Stimulated activated CD8-positive, alpha-beta memory T cell treated with anti-CD3 and anti-CD28 coated beads, Interleukin-15, amount 100 ng/mL, for 1 hour (primary cell): ENCODE measurements around the gene CRYBA2.
A peak's percentile ranks its signal among the peaks of the same experiment; 100 is the strongest.

Experiments used
- DNase-seq: peaks from one replicate; pipeline ENCODE4 v3.0.0-alpha.2; 2020; ENCODE audit warnings: low read depth

CRYBA2 gene

DNA sequence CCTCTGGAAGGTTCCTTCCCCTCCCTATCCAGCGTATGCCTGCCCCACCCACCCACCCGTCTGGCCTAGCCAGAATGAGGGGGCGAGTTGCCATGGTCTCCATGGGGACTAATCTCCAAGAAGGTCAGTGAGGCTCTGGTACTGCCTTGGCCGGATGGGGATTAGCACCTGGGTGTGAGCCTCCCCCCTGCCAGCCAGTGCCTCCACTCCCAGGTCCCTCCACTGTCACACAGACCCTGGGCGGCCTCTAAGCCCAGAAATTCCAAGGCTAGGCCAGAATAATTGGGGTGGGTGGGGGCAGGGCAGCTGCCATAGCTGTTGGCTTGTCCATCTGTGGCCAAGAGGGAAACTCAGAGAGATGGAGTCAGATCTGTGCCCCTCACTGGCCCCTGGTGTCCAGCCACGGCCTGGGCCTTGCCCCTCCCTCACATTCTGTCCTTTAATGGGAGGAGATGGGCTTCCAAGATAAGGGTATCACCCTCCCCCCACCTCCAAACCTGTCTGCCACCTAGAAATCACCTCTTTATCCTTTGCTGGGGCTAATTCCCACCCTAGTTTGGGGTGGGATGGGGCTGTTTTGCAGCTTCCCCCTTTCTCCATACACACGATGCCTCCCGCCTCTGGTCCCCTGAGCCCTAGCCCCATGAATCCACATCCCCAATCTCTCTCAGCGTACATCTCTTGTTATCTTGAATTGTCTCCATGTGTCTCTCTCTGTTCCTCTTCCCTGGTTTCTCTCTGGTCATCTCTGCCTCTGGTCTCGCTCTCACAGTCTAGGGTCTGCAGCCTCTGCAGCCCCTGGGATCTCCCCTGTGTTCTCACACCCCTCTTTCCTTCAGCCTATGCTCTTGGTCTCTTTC is 6.0 kb upstream of the CRYBA2 start:
- no peak for DNase-seq

DNA sequence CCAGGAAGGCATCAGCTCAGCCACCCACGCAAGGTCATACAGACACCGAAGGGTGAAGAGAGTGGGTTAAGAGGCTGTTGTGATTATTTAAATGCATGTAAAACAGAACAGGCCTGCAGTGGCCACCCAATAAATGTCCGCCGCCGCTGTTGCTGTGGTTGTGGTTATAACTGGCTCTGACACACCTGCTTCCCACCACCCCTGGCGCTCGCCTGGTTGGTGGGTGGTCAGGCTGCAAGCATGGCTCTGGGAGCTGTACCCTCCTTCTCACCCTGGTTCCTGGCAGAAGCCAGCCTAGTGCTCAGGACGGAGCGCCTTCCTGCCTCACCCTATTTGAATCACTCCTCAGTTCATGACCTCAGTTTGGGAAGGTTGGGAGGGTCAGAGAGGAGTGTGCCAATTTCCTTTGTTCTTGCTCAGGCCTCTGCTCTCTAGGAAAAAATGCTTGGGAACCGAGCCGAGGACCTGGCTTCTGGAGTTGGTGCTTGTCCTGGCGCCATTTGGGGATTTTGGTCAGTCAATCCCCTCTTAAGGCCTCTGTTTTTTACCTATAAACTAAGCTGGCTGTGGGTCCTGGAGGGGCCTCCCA is 5.3 kb upstream of the CRYBA2 start:
- no peak for DNase-seq

DNA sequence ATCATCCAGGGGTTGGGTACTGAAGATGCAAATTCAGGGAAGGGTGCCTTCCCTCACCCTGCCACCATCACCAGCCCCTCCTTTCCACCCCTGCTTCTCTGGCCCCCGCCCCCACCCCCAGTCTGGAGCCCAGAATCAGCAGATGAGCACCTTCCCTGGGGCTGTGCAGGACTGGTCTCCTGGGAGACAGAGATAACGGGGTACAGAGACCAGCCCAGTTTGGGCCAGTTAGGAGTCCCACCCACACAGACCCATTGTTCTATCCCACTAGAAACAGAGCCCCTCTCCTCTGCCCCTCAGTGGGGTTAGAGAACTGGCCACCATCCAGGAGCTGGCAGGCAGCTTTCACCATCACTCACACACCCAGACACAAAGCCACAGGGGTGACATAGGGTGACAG is 4.5 kb upstream of the CRYBA2 start:
- no peak for DNase-seq

DNA sequence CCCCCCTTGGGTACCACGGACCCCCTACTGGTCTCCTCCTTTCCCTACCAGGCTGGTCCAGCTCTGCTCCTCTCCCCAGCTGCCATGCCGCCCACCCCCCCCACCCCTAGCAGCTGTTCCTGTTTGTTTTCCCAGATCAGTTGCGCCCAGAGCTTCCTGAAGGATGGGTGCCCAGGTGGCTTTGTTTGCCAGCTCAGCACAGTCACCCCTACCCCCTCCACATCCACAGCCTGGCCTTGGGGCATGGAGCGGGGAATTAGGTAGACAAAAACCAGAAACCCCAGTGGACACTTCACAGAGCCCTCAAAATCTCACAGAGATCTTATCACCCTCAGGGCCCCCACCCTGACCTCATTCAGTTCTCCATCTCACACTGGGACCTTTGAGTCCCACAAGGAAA is 3.7 kb upstream of the CRYBA2 start:
- no peak for DNase-seq

DNA sequence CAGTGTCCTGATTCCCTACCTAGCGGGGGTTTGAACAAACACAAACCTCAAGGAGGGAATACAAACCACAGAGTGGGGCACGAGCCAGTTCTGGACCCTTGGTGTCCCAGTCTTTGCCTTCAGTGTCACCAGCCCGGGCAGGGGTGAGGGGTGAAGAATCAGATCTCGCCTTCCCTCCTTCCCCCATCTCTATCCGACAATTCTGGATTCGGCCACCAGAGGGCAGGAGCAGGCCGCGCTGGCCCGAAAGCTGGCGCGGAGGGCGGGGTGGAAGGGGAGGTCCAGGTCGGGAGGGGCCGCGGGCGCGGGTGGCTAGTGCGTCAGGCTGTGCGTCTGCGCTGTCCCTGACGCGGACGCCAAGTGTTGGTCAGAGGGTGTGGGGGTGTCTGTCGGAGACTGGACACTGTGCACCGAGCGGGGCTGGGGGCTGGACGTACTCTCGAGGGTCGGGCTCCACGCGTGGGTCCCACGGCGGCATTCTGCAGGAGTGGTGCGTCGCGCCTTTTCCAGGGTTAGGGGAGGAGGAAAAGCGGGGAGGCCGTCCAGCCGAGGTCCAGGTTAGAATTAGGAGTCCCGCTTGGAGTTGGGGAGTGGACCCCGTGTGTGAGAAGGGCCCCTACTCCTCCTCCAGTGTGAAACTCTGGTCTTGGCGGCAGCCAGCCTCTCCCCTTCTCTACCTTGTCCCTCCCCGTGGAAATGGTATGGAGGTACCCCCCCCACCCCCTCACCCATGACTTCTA is 2.9 kb upstream of the CRYBA2 start:
- DNase-seq = peak; percentile 67

DNA sequence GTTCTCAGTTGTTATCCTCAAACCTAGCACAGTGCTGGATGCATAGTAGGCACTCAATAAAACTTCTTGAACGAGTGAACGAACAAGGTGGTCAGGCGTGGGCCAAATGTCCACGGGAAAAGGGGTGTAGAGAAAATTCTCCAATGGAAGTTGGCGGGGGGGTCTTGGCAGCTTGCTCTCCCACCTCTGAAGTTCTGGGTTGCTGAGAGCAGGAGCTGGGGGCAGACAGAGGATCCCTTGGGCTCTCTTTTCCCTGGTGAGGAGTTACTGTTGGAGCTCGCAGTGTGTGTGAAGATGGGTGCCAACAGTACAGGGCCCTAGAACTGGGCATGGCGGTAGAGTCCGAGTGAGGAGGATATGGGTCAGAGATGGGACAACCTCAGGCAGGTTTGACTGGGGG is 2.3 kb upstream of the CRYBA2 start:
- DNase-seq = no peak

DNA sequence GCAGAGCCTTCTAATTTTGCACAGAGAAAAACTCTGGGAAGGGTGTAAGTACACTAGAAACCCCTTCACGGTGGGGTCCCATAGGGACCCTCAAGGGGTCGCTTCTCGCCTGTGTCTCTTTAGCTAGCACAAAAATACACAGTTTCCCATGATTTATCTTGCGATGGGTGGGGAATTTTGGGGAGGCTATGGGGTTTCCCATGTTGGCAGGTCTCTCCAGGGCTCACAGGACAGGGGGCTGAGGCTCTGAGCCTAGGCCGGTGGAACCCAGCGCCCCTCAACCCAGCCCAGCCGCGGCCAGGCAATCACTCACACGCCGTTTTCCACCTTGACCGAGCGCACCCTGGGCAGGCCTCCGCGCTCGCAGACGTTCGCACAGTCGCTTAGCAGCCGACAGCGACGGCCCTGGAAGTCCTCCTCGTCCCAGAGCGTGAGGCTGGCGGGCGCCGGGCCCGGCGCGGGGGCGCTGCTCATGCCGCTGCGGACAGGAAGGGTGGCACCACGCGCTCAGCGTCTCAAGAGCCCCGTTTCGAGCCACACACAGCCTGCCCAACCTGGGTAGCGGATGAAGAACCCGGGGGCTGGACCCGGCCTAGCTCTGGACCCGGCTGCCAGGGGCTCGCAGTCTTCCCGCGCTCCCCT is 398 bp downstream of the CRYBA2 start:
- DNase-seq = no peak

DNA sequence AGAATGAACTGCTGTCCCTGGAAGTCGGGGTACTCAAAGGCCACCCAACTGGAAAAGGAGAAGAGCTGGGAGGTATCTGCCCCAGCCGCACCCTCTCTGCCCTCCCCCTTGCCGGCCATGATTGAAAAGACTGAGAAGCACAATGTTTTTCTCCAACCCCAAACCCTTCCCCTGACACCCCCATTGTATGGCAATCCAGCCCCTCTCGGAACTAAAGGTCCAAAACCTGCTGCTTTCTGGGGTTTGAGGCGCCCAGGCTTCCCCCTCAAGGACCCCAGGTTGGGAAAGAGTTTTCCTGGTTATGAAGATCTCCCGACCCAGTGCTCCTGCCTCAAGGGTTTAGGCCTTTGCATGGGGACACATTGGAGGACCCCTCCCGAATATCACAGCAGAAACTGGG is 1.0 kb downstream of the CRYBA2 start:
- DNase-seq = no peak

DNA sequence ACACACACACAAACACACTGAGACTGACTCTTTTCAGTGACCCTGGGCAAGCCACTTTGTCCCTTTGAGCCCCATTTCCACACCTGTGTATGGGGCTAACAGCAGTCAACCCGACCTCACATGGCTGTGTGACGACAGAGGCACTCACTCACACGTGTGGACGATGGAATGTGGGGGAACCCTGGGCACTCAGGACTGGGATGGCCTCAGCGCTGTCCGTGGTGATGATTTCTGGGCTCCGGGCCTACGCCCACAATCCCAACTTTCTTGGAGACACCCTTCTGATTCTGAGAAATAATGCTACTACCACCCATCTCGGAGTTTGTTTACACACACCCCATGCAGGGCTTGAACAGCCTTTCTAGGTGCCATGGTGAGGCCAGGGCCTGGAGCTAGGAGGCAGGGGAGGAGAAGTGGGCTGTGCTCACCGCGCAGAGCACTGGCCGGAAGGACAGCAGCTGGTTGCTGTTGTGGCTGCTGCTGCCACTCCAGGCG is 1.5 kb downstream of the CRYBA2 start:
- DNase-seq = no peak

DNA sequence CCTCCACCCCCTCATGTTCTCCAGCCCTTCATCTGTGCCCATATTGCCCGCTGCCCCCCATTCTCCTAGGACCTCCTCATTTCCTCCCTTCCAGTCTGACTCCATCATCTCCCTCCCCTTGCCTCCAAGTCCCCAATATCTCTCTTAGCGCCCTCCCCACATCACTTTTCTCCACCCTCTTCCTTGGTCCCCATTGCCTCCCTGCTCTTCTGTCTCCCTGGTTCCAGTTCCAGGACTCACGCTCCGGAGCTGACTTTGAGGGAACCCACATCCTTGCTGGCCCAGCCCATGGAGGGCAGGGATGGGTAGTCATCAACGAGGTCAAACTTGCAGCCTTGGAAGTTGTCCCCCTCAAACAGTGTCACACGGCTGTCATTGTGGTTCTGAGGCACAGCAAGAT is 2.6 kb downstream of the CRYBA2 start:
- DNase-seq = no peak

DNA sequence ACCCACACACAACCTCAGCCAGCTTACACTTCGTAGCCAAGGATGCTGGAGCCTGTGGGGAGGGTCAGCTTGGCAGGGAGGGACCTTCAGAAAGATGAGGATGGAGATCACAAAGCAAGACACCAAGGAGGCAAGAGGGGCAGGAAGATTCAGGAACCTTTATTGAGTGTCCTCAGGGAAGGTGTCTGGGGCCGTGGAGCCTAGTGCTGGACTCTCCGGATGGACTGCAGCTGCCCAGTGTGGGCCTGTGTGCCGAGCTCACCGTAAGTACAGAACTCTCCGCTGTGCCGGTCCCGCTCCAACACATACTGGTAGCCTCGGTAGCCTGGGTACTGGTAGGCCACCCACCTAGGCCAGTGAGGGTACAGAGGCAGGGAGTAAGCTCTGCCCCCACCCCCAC is 3.2 kb downstream of the CRYBA2 start:
- no peak for DNase-seq

DNA sequence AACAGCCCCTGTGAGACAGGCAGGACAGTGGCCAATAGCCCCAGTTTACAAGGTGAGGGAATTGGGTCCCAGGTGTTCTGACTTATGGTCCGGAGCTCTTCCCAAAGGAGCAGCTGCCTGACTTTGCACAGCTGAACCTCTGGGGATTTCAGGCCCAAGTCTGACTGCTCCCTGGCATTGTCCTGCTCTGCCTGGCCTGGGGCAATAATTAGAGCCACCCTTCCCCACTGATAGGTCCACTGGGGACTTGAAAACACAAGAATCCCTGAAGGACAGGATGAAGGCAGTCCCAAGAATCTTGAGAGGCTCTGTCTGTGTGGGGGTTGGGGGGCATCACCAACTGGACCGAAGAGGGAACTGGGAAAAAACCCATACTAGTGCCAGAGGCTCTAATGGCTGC is 4.6 kb downstream of the CRYBA2 start:
- no peak for DNase-seq

DNA sequence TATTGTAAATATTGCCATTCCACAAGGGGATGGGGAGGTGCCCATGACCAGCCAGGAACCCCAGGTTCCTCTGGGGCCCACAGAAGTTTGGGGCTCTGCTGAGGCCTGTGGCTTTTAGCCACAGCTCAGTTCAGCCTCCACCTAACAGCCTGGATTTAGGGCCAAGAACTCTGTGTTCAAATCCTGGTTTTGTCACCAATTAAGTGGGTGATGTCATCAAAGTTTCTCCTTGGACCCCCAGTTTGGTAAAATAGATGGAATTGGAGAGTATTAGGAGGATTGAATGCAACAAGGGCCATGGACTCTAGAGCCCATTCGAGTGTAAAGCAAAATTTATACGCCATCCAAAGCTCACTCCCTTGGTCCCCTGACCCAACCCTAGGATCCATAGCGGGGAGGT is 5.1 kb downstream of the CRYBA2 start:
- no peak for DNase-seq

DNA sequence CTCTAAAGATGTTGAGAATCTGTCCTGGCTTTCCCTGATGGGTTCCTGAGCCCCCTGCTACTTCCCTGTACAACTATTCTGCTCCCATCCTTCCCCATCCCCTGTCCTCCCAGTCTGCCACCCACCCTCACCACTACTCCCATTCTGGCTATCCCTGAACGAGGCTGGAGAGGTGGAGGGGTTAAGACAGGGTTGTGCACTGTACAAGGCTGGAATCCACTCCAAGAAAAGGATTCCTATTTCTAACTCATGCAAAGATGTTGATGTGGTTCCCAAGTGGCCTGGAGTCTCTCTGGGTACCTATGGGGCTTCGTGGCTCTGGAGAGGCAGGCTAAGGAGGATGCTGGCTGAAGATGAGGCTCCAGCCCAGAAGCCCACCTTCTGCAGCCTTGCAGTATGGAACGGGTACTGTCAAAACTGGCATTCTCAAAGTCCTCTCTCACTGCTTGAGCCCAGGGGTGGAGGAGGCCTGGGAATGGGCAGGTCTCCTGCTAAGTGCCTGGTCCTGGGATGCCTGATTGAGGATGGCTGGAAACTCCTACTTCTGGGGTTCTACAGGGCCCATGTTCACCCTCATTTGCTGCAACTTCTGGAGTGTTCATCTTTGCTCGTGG is 7.0 kb downstream of the CRYBA2 start:
- no peak for DNase-seq

DNA sequence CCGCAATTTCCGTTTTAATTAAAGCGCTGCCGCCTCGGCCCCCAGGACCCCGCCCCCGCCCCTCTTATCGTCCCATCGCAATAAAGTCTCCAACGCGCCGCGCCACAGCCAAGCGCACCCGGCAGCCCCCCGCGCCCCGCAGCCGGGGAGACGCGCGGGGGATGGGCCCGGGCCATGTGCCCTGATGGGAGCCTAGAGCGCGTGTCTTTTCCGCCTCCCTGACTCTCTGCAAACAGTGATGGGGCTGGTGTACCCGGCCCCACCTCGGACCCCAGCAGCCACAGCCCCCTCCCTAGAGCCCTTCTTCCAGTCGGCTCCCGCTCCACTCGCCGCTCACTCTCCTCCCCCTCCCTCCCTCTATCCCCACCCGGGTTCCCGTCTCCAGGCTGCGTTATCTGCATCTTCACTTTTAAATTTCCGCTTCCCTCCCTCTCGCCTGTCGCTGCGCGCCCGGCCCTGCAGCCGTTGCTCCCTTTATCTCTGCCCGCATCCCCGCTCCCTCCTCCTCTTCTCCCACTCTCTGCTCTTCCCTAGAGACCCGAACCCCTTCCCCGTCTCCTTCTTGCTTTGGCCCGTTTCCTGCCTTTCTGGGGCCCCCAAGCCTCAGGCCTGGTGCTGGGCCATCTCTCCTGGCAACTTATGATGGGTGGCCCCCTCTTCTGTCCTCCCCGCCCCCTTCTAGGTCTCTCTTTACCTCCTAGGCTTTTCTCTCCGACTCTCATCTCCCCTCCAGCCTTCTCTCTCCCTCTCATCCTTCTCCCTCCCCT is 7.7 kb downstream of the CRYBA2 start:
- no peak for DNase-seq

DNA sequence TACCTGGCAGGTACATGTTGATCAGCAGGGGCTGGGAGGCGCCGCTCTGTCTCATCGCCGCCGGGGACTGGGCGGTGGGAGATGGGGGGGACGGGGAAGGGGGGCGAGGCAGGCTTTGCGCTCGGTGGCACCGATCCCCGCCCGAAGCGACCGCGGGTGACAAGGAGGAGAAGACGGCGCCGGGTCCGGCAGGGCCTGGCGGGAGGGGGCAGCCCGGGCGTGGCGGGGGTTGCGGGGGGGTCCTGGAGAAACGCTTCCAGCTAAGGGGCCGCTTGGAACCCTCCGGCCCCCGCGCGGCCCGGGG is 8.2 kb downstream of the CRYBA2 start, which contains the start of gene FEV:
TSS of gene FEV (minus strand) at position 164 of the 304 bp plus-strand sequence. CDS start at position 55, 109 bp downstream.
- no peak for DNase-seq

DNA sequence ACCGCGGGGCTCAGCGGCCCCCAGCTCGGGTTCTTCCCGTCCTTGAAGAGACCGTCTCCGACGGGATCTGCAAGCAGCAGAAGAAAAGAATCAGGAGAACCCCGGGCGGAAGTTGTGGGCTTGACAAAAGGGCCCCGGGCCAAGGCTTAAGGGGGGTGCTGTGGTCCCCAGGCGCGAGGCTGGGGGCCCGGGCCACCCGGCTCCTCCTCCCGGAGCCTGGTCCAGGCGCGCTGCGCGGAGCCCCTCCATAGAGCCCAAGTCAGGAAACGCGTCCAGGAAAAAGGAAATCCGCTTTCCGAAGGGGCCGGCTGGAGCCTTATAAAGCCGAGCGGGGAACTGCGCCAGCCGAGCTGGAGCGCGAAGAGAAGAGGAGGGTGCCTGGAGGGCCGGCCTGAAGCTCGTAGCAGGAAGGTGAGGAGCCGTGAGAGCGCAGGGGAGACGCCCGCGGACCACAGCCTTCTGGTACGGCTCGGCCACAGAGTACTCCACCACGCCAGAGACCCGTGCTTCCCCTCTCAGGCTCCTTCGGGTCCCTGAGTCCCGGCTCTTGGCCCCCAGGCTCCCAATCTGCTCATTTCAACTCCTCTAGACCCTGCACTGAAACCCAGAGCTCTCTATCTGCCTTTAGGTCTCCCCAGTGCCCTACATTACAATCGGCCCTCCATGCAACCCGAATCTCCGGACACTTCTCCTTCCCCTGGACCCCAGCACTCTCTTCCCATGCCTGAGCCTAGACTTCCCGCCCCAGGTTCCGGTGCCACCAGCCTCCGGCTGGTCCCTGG is 8.8 kb downstream of the CRYBA2 start:
- no peak for DNase-seq

DNA sequence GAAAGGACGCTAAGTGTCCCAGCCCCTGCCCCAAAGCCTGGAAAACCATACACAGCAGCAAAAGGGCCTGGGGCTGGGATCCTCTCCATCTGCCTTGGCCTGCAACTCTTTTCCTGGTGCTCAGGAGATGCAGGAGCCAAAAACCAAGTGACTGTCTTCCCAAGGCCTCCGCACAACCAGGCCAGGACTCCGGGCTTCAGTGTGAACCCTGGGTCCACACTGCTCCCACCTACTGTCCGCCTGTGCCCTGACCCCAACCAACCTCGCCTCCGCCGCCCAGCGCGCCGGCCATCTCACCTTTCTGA is 9.3 kb downstream of the CRYBA2 start:
- no peak for DNase-seq

DNA sequence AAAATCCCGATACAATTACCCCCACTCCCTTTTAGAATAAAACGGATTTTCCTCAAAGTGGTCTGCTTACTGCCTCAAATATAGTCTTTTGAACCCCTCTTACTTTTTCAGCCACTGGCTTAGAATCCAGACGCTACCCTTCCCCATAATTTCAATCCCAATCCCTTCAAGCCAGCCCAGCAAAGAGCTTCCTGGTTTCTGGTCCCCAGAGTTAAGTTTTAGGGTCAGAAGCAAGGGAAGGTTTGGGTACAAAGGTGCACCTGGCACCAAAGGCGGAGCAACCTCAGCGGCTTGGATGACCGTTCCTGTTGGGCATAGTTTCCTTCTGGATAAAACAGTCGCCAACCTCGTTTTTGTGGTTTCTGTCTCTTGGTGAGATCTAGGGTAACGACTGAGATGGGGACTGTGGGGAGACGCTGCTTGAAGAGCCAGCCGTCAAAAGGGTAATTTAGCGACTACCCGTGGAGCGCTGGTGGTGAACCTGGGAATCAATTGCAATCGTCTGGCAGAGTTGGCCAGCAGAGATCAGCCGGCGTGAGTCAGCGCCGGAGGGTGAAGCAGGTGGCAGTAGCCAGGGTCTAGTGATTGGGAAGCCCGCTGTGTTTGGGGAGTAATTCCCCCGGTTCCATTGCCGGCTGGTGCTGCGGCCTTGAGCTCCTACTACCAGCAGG is 9.8 kb downstream of the CRYBA2 start:
- DNase-seq = no peak

DNA sequence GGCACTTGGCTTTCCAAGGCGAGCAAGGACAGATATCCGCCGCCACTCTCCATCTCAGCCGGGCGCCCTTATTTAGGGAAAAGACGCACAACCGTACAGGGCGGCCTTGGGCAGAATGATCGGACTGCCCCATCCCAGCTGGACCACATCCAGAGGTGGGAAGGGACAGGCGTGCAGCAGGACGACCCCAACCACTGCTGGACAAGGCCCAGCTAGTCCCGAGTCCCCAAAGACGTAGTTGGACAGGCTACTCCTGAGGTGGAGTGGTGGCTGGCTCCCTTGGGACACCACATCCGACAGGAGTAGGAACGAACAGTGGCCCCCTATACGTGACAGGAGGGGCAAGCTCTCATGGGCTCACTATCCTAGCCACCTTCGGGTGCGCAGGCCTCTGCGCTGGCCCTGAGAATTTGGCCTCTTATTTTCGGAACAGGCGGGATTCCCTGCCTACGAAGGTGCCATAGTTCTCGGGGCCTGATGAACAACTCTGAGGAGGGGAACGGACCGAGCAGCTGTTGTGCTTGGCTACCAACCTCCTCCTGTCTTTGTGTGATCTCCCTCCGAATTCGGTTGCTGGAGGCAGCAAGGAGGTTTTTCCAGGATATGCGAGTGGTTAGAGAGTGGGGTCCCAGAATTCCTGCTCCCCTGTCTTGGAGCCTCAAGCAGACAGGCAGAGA is 10.5 kb downstream of the CRYBA2 start:
- DNase-seq = no peak
